ENCODE results near the gene LSS.
A peak's percentile ranks its signal among the peaks of the same experiment; 100 is the strongest.
"Not testable (repeated sequence)": the region's sequence is repeated elsewhere in the genome, so short reads cannot be mapped to it uniquely, and the experiment has no call there.

Gene LSS

DNA sequence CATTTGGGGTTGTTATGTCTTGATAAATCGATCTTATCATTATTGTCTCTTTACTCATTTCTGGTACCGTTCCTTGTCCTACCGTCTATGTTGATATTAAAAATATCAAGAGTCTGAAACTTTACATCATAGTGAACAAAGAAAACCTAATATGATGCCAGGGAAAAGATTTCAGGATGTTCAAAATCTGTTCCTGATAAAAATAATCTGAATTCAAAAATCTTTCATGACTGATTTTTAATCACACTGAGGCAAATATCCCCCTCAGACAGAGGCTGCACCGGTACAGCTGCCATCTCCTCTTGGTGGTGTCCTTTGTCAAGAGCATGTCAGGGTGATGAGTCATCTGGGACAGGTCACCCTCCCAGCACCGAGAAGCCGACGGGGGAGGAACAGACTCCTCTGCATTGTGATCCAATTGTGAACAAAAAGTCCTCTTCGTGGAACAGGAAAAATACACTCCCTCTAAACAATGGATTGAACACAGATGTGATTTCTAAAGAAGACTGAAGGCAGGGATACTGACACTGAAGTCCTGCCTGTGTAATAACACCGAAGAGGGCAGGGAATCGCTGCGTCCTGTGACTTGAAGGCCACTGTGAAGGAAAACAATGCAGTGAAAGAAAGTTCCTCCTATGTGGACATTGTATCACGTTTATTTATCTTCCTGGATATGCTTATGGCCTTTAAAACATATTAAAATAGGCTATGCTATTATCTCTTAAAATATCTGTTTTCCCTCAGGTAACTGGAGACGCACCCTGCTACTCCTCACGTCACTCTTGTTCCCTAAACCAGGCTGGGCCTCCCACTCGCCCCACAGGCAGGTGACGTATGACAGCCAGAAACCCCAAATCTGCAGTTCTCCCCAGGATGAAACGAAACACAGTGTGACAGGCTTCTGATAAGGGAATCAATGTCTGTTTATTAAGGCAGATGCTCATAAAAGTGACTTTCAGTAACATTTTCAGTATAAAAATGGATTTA lies 40.1 kb downstream of the LSS start:
- DNase-seq (ENCODE audit: extremely low read depth in 1 of 2, low read depth in 1 of 2), result no peak

GRCh38 chr21:46187814-46188213 lies 40.8 kb downstream of the LSS start:
- DNase-seq (ENCODE audit: extremely low read depth in 1 of 2, low read depth in 1 of 2), result no peak

GRCh38 chr21:46187261-46187660 lies 41.3 kb downstream of the LSS start:
- DNase-seq (ENCODE audit: extremely low read depth in 1 of 2, low read depth in 1 of 2), result no peak

GRCh38 chr21:46185716-46186115 lies 42.9 kb downstream of the LSS start:
- no peak for DNase-seq (ENCODE audit: extremely low read depth in 1 of 2, low read depth in 1 of 2)

DNA sequence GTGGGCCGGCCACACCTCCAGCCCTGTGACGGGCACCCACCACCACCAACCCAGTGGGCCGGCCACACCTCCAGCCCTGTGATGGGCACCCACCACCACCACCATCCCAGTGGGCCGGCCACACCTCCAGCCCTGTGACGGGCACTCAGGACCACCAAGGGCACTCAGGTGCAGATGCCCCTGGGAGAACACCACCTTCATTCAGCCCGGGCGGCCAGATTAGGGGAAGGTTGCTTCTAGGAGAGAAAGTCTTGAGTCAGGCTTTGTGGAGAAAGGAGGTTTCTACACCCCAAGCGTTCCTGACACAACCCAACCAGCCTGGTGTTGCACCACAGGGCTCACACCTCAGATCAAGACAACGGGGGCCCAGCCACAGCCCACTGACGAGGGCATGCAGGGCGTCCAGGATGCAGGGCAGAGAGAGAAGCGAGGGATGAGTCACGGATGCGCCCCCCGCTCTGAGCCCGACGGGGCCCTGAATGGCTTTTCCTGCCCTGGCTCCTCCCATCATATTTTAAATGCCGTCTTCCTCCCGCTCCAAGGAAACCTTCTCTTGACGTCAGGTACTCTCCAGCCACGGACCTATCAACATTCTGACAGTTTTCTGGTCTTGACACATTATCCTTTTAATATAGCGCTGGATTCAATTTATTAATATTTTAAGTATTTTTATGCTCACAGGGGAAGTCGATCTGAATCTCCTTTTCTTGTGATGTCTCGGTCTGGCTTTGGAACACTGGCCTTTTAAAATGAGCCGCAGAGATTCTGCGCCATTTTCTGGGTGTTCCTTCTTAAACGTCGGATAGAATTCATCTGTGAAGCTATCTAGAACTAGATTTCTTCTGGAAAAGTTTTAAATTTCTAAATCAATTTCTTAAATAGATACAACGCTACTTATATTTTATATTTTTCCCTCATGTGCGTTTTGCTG lies 43.7 kb downstream of the LSS start:
- peak; percentile 36 to 75 for DNase-seq (ENCODE audit: extremely low read depth in 1 of 2, low read depth in 1 of 2)

DNA sequence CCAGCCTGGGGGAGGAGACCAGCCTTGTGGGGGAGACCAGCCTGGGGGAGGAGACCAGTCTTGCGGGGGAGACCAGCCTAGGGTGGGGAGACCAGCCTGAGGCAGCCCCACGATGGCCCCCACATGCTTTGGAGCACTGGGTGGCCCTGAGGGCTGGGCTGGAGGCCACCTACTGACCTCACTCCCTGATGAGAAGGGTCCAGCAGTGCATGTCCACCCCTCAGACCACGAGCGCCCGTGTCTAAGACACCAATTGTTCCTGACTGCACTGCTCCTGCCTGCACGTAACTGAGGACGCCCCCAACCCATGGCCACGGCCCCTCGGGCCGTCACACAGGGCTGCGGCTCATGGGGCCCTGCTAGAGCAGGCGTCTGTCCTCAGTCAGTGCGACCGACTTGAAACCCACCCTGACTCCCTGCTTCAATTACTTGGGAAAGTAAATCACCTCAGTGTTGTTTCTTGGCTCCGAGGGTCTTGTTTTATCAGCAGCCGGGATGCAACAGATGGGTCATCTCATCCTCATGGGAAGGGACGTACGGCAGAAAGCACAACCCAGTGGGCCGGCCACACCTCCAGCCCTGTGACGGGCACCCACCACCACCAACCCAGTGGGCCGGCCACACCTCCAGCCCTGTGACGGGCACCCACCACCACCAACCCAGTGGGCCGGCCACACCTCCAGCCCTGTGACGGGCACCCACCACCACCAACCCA lies 44.5 kb downstream of the LSS start, which contains the start of gene SPATC1L:
Gene SPATC1L, minus strand, starts transcription at position 550 of the 715 bp plus-strand sequence. CDS start 1,643 bp downstream, outside the sequence.
- DNase-seq (ENCODE audit: extremely low read depth in 1 of 2, low read depth in 1 of 2), result peak; percentile 19 to 37

GRCh38 chr21:46183337-46183909 lies 45.2 kb downstream of the LSS start:
- DNase-seq (ENCODE audit: extremely low read depth in 1 of 2, low read depth in 1 of 2), result not testable (repeated sequence)

- DNase-seq (ENCODE audit: extremely low read depth in 1 of 2, low read depth in 1 of 2), result no peak
Measured at GRCh38 chr21:46182548-46183336, 45.8 kb downstream of the LSS start.

DNA sequence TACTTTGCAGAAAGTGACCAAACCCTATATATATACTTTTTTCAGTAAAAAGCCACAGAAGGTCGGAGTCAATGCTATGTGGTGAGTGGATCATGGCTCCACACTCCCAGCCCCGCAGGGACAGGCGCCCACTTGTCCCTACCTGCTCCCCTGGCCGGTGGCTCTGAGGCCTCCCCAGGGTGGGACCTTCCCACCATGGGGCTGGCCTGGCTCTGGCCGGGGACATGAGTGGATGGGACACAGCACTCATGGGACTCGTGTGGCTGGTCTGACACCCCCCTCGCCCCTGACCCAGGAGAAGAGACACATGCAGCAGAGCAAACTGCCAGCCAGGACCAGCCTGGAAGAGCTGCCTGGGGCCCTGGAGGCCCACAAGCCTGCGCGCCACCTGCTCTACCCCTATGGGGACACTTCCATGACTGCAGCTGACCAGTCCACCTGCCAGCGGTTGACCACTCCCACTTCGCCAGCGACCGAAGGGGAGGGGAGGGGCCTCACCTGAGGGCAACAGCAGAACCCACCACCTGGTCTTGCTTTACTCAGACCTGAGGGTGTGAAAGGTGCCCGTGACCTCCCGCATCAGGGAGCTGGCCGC lies 46.5 kb downstream of the LSS start:
- no peak for DNase-seq (ENCODE audit: extremely low read depth in 1 of 2, low read depth in 1 of 2)

GRCh38 chr21:46181436-46181835 lies 47.1 kb downstream of the LSS start:
- no peak for DNase-seq (ENCODE audit: extremely low read depth in 1 of 2, low read depth in 1 of 2)

GRCh38 chr21:46180778-46181391 lies 47.7 kb downstream of the LSS start:
- DNase-seq (ENCODE audit: extremely low read depth in 1 of 2, low read depth in 1 of 2), result no peak

DNA sequence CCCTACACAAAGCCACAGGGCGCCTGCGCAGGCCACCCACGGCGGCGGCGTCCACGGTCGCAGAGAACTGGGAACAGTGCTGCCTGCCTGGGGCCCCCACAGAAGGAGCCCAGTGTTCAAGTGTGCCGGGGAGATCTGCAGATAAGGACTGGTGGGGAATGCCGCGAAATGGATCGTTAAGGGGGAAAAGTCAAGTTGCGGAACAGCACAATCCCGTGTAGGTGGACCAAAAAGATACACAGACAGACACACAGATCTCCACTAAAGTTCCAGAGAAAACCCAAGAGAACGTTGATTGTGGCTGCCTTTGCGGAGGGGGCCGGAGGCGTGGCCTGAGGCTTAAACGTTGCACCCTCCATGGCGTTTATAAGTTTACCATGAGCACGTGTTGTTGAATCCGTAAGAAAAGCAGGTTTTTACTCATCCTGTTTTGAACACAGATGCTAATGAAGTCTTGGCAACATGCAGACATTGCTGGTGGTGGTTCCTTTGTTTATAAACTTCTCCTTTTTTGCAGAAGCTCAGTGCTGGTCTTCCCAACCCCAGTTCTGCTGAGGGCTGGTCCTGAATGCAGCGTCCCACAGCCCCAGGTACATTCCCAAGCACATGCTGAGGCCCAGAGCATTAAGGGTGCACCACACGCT lies 48.4 kb downstream of the LSS start:
- DNase-seq (ENCODE audit: extremely low read depth in 1 of 2, low read depth in 1 of 2), result no peak

- DNase-seq (ENCODE audit: extremely low read depth in 1 of 2, low read depth in 1 of 2), result no peak
Measured at GRCh38 chr21:46179708-46180078, 48.9 kb downstream of the LSS start.

GRCh38 chr21:46178961-46179360 lies 49.6 kb downstream of the LSS start:
- no peak for DNase-seq (ENCODE audit: extremely low read depth in 1 of 2, low read depth in 1 of 2)

- DNase-seq (ENCODE audit: extremely low read depth in 1 of 2, low read depth in 1 of 2), result not testable (repeated sequence)
Measured at GRCh38 chr21:46176443-46177129, 52.0 kb downstream of the LSS start.

- no peak for DNase-seq (ENCODE audit: extremely low read depth in 1 of 2, low read depth in 1 of 2)
Measured at GRCh38 chr21:46173573-46173972, 55.0 kb downstream of the LSS start.

DNA sequence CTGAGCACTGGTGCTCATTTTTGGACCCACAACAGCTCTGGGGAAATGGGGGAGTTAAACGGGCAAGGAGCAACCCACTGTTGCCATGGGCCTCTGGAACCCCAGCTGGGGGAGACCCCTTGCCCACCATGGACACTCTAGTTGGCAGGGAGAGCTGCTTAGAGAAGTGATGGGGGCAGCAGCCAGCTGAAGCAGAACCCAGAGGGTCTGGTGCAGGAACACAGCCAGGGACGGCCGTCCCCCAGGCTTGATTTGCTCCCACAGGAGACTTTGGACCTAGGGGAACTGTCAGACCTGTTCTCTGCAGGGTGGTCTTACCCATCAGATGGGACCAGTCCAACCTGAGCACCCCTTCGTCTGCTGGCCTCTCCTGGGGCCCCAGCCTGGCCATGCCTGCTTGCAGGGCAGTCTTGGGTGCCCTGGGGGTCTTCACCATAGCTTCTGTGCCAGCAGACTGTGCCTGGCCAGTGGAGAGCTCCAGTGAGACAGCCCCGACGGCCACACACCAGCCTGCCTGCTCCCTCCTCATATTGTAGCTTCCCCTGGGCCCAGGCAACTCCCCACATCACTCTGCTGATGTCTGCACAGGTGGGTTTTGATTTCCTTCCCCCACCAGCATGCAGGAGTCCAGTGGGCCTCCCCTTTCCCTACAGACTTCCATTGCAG lies 55.6 kb downstream of the LSS start:
- no peak for DNase-seq (ENCODE audit: extremely low read depth in 1 of 2, low read depth in 1 of 2)

All from stimulated activated CD8-positive, alpha-beta memory T cell treated with anti-CD3 and anti-CD28 coated beads, Interleukin-7, amount 100 ng/mL, for 48 hours (primary cell).